ENCODE results near the gene ARPC5. TPM values are rescaled to one million over a fixed set of nuclear protein-coding genes. Genes with fewer than 3 reads are reported as not detected.

Gene ARPC5
- total RNA-seq, 3 donors from 2014 or later: 60.8 to 80.8 (median 70.8) TPM

GRCh38 chr1:183600634-183601033 is 34.9 kb downstream of the ARPC5 start:
- no peak overlapping the region for H3K27ac ChIP-seq
- no peak for DNase-seq (ENCODE audit: low spot score in 2 of 2)
- H3K9me3 ChIP-seq: no peaks in the 10 kb centered on the region
- TF ChIP-seq POLR2A (IDR thresholded peaks at IDR 0.05): no peak
- no peak for TF ChIP-seq POLR2AphosphoS5 (IDR thresholded peaks at IDR 0.05)
- TF ChIP-seq, protein P1, sequence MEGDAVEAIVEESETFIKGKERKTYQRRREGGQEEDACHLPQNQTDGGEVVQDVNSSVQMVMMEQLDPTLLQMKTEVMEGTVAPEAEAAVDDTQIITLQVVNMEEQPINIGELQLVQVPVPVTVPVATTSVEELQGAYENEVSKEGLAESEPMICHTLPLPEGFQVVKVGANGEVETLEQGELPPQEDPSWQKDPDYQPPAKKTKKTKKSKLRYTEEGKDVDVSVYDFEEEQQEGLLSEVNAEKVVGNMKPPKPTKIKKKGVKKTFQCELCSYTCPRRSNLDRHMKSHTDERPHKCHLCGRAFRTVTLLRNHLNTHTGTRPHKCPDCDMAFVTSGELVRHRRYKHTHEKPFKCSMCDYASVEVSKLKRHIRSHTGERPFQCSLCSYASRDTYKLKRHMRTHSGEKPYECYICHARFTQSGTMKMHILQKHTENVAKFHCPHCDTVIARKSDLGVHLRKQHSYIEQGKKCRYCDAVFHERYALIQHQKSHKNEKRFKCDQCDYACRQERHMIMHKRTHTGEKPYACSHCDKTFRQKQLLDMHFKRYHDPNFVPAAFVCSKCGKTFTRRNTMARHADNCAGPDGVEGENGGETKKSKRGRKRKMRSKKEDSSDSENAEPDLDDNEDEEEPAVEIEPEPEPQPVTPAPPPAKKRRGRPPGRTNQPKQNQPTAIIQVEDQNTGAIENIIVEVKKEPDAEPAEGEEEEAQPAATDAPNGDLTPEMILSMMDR (IDR thresholded peaks at IDR 0.05): no peak
- H3K4me3 ChIP-seq: no peak overlapping the region
- intact Hi-C loops (cut with DNase I; ENCODE audit: low total_unique reads): no loop called here
- H3K27me3 ChIP-seq: no peaks in the 10 kb centered on the region
- H3K4me1 ChIP-seq: no peaks in the 10 kb centered on the region
- H3K36me3 ChIP-seq: no peaks in the 10 kb centered on the region

DNA sequence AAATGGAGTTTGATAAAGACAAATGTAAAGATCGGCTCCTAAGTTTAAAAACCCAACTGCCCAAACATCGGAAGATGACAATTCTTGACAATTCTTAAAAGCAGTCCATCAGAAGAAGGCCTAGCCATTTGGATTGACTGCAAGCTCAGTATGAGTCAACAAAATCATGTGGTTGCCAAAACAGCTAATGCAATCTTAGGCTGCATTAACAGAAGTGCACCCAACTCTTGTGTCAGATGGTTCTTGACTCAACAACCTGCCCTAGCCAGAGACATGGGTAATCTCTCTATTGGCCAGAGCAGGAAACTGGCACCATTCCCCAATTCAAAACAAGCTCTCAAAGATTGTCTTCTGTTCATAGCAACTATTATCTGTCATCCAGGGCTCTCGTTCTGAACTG is 35.4 kb downstream of the ARPC5 start:
- no peaks in the 10 kb centered on the region for H3K27me3 ChIP-seq
- H3K9me3 ChIP-seq: no peaks in the 10 kb centered on the region
- H3K4me3 ChIP-seq: no peak overlapping the region
- H3K4me1 ChIP-seq: no peaks in the 10 kb centered on the region
- intact Hi-C loops (cut with DNase I; ENCODE audit: low total_unique reads): no loop called here
- no peak overlapping the region for H3K27ac ChIP-seq
- DNase-seq (ENCODE audit: low spot score in 2 of 2): no peak
- TF ChIP-seq POLR2A (IDR thresholded peaks at IDR 0.05): no peak
- peak in 1 of 3 donors; percentile 48 for TF ChIP-seq POLR2AphosphoS5 (IDR thresholded peaks at IDR 0.05)
- H3K36me3 ChIP-seq: no peaks in the 10 kb centered on the region

GRCh38 chr1:183598386-183598785 is 37.2 kb downstream of the ARPC5 start:
- intact Hi-C loops (cut with DNase I; ENCODE audit: low total_unique reads): no loop called here
- TF ChIP-seq POLR2AphosphoS5 (IDR thresholded peaks at IDR 0.05): no peak
- TF ChIP-seq, protein P1 (IDR thresholded peaks at IDR 0.05): no peak
- no peak for TF ChIP-seq POLR2A (IDR thresholded peaks at IDR 0.05)
- no peaks in the 10 kb centered on the region for H3K36me3 ChIP-seq
- no peaks in the 10 kb centered on the region for H3K9me3 ChIP-seq
- no peak overlapping the region for H3K27ac ChIP-seq
- no peak overlapping the region for H3K4me3 ChIP-seq
- H3K4me1 ChIP-seq: no peaks in the 10 kb centered on the region
- no peak for DNase-seq (ENCODE audit: low spot score in 2 of 2)
- H3K27me3 ChIP-seq: no peaks in the 10 kb centered on the region

GRCh38 chr1:183597656-183598347 is 37.8 kb downstream of the ARPC5 start:
- no peak for DNase-seq (ENCODE audit: low spot score in 2 of 2)
- Histone ChIP-seq H3K27me3 (no peaks in the 10 kb centered on the region), H3K9me3 (no peaks in the 10 kb centered on the region), H3K36me3 (no peaks in the 10 kb centered on the region), H3K4me3 (no peak overlapping the region), H3K4me1 (no peaks in the 10 kb centered on the region), H3K27ac (no peak overlapping the region)
- intact Hi-C loops (cut with DNase I; ENCODE audit: low total_unique reads): no loop called here
- TF ChIP-seq POLR2A (IDR thresholded peaks at IDR 0.05) (no peak), POLR2AphosphoS5 (IDR thresholded peaks at IDR 0.05) (no peak)
- TF ChIP-seq, protein P1 (IDR thresholded peaks at IDR 0.05): no peak

- intact Hi-C loops (cut with DNase I; ENCODE audit: low total_unique reads): no loop called here
- H3K36me3 ChIP-seq: no peaks in the 10 kb centered on the region
- no peaks in the 10 kb centered on the region for H3K27me3 ChIP-seq
- no peaks in the 10 kb centered on the region for H3K4me1 ChIP-seq
- H3K27ac ChIP-seq: no peak overlapping the region
- H3K4me3 ChIP-seq: no peak overlapping the region
- no peak for DNase-seq (ENCODE audit: low spot score in 2 of 2)
- H3K9me3 ChIP-seq: no peaks in the 10 kb centered on the region
- no peak for TF ChIP-seq POLR2A (IDR thresholded peaks at IDR 0.05)
- no peak for TF ChIP-seq POLR2AphosphoS5 (IDR thresholded peaks at IDR 0.05)
- TF ChIP-seq, protein P1 (IDR thresholded peaks at IDR 0.05): no peak
Observed at GRCh38 chr1:183596500-183596899, 39.1 kb downstream of the ARPC5 start.
